GM19395 (cell line): ENCODE data around the gene FHL5.
"Not testable (repeated sequence)": the region's sequence is repeated elsewhere in the genome, so short reads cannot be mapped to it uniquely, and the experiment has no call there.

ENCODE experiments used
- ATAC-seq: cut with Tn5 transposase; IDR thresholded peaks from one replicate; pipeline ENCODE4 v1.9.1; 2021; ENCODE audit warnings: mild to moderate bottlenecking, moderate library complexity; ENCODE audit not compliant: unreplicated experiment

FHL5 gene

GRCh38 chr6:96608074-96608473 lies 45.1 kb downstream of the FHL5 start:
- no peak for ATAC-seq

- peak; percentile 55 for ATAC-seq
Observed at GRCh38 chr6:96610019-96610418, 47.1 kb downstream of the FHL5 start.

GRCh38 chr6:96611342-96611991 lies 48.5 kb downstream of the FHL5 start:
- peak; percentile 83 for ATAC-seq

- ATAC-seq, result peak; percentile 39
Observed at GRCh38 chr6:96613291-96613999, 50.5 kb downstream of the FHL5 start.

GRCh38 chr6:96620851-96621250 lies 57.9 kb downstream of the FHL5 start:
- no peak for ATAC-seq

GRCh38 chr6:96621983-96622382 lies 59.1 kb downstream of the FHL5 start:
- no peak for ATAC-seq

GRCh38 chr6:96624957-96625356 lies 62.0 kb downstream of the FHL5 start:
- ATAC-seq, result no peak

GRCh38 chr6:96626759-96627364 lies 63.9 kb downstream of the FHL5 start:
- ATAC-seq, result peak; percentile 93

- ATAC-seq, result no peak
Observed at GRCh38 chr6:96631248-96631647, 68.3 kb downstream of the FHL5 start.

- ATAC-seq, result not testable (repeated sequence)
Observed at GRCh38 chr6:96637979-96638378, 75.1 kb downstream of the FHL5 start.

GRCh38 chr6:96645106-96645505 lies 82.2 kb downstream of the FHL5 start:
- no peak for ATAC-seq

- ATAC-seq, result peak; percentile 75
Observed at GRCh38 chr6:96649926-96650325, 87.0 kb downstream of the FHL5 start.

GRCh38 chr6:96651816-96652215 lies 88.9 kb downstream of the FHL5 start:
- peak; percentile 66 for ATAC-seq

GRCh38 chr6:96652552-96652951 lies 89.6 kb downstream of the FHL5 start:
- ATAC-seq, result no peak

- ATAC-seq, result no peak
Observed at GRCh38 chr6:96653181-96653580, 90.3 kb downstream of the FHL5 start.

- ATAC-seq, result no peak
Observed at GRCh38 chr6:96656567-96656966, 93.6 kb downstream of the FHL5 start.

GRCh38 chr6:96657344-96657743 lies 94.4 kb downstream of the FHL5 start:
- no peak for ATAC-seq

- peak; percentile 74 for ATAC-seq
Observed at GRCh38 chr6:96659084-96659845, 96.3 kb downstream of the FHL5 start.
